ENCODE measurements around the gene OSBPL3.

DNA sequence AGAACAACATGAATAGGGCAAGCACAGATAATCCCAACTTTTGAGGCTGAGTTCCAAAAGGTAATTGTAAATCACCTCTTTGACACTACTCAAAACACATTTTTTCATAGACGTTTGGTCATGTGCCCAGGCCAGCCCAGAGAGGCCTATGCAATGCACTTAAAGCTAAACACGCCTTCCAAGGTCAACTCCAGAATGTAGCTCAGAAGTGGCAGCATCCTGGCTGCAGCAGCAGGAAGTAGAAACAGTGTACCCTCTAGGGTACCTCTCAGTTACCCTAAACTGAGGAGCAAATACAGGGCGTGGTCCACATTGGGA lies 58.7 kb downstream of the OSBPL3 start:
- TF ChIP-seq, protein P1, sequence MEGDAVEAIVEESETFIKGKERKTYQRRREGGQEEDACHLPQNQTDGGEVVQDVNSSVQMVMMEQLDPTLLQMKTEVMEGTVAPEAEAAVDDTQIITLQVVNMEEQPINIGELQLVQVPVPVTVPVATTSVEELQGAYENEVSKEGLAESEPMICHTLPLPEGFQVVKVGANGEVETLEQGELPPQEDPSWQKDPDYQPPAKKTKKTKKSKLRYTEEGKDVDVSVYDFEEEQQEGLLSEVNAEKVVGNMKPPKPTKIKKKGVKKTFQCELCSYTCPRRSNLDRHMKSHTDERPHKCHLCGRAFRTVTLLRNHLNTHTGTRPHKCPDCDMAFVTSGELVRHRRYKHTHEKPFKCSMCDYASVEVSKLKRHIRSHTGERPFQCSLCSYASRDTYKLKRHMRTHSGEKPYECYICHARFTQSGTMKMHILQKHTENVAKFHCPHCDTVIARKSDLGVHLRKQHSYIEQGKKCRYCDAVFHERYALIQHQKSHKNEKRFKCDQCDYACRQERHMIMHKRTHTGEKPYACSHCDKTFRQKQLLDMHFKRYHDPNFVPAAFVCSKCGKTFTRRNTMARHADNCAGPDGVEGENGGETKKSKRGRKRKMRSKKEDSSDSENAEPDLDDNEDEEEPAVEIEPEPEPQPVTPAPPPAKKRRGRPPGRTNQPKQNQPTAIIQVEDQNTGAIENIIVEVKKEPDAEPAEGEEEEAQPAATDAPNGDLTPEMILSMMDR (IDR thresholded peaks at IDR 0.05 in 4 of 5, conservative IDR thresholded peaks at IDR 0.05 in 1 of 5) = no peak
- TF ChIP-seq POLR2A (IDR thresholded peaks at IDR 0.05) = no peak

All from gastrocnemius medialis (tissue), 4 donors.